ENCODE data around the gene ADPRH.

ADPRH gene

DNA sequence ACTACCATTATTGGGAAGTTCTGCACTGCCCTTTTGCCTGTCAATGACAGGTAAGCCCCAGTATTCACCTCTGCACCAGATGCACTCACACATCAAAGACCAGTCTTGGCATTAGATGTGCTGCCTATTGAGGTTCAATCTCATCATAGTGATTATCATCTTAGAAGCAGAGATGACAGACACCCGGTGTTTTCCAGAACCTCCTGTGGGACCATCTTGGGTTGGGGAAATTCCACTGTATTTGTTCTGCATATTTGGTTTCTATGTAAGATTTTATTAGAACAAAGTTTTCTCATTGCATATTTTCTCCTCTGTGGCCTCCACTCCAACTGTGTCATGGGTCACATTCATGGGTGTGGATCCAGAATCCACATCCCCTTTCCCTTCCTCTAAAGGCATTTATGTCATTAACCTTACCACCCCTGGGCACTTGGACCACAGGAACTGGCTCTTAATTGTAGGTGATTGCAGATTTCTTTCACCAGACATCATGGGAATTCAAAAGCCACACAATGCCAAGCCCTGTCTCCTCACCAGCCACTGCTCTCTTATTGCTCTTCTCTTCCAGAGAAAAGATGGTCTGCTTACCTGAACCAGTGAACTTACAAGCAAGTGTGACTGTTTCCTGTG is 49.6 kb downstream of the ADPRH start:
- DNase-seq (ENCODE audit: low spot score): no peak

DNA sequence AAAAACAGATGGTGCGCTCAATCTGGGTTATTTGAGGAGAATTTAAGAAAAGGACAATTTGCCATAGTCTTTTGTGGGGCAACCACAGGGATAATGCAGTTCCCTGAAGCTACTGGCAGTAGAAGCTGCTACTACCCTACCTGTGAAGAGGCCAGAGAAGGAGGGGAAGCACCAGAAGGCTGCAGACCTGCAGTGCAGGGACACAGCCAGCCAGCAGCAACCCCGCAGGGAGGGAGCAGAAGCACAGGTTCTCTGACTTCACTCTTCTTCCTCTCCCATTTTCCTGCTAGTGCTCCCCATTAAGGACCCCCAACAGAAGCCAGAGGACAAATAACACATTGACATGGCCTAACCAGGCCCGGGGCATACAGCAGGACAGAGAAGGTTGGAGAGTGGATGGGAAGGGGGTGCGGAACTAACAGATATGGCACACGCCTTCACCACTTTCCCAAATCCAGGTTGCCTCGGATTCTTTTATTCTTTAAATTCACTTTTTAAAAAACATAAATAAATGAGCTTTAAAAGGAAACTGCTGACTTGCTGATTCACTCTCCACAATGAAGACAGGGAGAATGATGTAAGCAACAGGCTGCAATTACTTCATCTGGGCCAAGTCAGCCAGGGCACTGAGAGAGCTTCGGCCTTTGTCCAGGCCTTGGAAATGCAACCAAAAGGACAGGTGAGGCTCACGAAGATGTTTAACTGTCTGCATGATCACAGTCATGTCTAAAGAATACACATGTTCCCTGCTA is 51.0 kb downstream of the ADPRH start:
- DNase-seq (ENCODE audit: low spot score): no peak

DNA sequence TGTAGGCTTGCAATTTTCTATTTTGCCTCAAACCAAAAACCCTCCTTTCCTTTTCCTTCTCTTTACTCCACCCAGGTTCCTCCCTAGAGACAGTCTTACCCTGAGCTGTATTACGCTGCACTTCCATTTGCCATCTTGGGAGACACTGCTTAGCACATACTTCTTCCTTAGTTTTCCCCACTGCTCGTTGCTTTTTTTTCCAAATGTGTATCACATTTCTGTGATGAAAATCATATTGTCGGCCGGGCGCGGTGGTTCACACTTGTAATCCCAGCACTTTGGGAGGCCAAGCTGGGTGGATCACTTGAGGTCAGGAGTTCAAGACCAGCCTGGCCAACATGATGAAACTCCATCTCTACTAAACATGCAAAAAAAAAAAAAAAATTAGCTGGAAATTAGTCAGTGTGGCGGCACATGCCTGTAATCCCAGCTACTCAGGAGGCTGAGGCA is 51.6 kb downstream of the ADPRH start:
- DNase-seq (ENCODE audit: low spot score): no peak

DNA sequence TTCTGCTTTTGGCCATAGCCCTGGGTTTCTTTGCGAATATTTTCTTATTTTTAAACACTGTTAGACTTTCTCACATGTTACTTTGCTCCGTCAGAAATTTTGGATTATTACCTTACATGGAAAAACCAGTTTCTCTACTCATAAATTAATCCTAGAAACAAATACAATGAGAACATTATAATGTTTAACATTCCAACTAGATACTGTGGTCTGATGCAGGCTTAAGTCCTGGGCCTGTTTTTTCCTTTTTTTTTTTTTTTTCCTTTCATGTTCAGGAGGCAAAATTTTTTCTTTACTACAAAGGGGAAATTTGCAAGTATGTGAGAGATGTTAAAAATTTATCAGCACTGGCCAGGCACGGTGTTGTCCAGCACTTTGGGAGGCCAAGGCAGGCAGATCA is 52.2 kb downstream of the ADPRH start:
- DNase-seq (ENCODE audit: low spot score): no peak

DNA sequence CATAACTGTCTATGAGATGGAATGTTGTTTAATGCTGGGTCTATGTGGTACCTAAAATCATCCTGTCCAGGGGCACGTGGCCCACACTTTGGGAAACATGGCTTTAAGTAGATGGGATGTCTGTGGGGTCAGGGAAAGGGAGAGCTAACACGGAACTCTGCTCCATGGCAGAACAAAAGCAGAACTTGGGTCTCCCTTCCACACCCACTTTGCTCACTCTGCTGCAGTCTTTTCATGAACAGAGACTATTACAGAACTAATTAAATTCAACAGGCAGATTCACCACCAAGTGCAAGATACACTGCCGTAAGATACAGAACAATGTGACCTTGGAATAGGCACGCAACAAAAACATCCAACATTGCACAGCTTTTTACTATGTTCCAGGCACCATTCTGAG is 52.9 kb downstream of the ADPRH start:
- DNase-seq (ENCODE audit: low spot score): no peak

DNA sequence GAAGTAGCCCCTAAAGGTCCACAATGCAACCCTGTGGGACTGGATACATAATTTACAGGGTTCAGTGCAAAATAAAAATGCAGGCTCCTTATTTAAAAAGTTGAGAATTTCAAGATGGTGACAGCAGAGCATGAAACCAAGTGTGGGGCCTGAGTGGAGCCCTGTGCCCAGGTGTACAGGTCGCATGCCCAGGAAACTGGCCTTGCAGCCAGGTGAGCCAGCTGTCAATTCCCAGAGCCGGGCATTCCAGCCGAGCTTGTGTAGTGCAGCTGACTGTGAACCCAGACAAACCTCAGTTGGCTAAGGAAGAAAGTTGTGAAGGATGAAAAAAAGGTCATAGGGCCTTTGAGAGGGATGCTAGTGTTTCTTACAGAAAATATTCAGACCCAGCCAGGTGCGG is 53.5 kb downstream of the ADPRH start:
- DNase-seq (ENCODE audit: low spot score): no peak

DNA sequence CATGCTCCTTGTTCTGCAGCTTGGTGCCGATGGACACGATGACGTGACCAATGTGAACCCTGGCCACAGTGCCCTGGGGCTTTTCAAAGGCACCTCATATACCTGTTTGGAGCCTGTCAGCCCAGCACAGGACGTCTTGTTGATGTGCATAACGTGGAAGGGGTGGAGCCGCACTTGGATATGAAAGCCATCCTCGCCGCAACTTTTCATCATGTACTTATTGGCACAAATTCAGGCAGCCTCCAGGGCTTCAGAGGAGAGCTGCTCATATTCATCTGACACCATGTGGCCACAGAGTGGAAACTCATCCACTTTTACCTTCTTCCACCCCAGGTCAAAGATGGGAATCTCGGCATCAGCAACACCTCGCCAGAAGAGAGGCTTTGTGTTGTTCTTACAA is 56.4 kb downstream of the ADPRH start:
- no peak for DNase-seq (ENCODE audit: low spot score)

DNA sequence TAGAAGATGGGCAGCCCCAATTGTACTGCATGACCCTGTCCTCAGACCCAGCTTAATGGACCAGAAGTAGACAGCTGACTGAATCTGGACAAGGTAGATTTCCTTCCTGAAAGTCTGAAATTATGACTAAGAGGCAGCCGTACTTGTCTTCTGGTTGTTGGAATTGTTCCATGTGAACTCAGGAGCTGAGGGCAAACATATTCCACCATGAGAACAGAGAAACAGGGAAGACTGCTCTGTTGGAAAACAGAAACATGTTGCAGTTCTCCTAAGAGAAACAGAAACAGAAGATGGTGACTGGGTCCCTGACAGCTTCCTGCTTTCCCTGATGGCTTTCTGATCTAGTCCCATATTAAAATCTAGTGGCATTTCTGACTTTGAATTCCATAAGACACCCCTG is 57.0 kb downstream of the ADPRH start:
- DNase-seq (ENCODE audit: low spot score): no peak

DNA sequence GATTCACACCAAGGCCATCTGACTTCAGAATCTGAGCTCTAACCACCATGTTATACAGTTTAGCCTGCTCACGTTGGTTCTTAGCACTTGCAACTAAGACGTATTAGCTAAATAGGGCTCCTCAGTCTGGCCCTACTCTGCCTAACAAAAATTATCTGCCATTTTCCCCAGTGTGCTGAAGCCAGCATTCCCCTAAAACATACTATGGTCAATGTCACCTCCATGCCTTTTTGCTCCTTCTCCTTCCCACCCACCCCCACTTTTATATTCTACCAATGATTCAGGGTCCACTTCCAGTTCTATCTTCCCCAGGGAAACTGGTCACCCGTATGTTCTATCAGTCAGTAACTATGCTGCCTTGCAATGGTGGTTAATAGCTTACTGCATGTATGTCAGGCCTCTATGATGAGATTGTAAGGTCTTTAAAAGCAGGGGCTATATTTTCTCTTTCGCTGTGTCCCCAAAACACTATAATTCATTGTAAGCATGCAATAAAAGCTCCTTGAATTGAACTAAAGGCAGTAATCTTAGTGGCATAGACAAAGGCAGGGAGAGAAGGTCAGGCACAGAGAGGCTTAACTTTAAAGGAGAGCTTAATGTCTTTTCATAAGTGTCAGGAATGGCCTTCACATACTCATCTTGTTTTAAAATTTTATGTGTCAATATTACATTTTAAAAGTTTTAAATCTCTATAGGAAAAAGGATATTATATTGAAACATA is 57.8 kb downstream of the ADPRH start:
- no peak for DNase-seq (ENCODE audit: low spot score)

DNA sequence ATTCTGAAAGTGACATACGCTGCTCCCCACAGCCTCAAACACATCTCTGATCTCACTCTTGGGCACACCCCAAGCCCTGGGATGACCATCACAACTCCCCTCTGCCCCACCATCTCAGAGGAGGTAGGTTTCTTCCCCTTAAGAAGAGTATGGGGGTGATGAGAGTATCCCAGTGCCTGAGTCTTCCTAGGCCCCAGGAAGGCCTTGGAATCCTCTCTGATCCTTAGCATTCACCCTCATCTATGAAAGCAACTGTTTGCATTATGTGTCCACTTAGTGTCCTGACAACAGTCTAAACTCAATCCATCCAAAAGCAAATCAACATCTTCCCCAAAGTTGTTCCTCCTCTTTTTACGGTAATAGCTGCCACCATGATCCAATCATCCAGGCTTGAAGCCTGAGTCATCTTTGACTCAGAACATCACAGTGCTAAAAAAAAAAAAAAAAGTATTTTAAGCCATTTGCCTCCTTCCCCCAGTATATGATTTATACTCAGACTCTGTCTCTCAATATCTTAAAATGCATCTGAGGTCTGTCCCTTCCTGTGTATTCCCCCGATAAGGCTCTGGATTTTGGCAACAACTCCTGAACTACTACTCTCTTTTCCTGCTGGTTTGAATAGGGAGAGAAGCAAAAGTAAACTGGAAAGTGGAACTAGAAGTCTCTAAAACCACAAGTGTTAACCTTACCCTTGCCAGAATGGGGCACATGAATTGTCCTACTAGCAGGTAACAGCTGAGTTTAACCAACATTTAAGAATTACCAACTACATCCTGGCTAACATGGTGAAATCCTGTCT is 58.6 kb downstream of the ADPRH start:
- DNase-seq (ENCODE audit: low spot score): peak; percentile 58

Data from activated CD4-positive, alpha-beta T cell treated with anti-CD3 and anti-CD28 coated beads, Interleukin-2, Interleukin-4, amounts not matched to agents 100 ng/mL and 50 ng/mL, durations not matched to agents 16 hours and 8 hours (primary cell).